Stimulated activated CD4-positive, alpha-beta T cell treated with anti-CD3 and anti-CD28 coated beads, Interleukin-12 subunit alpha, Interleukin-12 subunit beta, amount 100 ng/mL, for 48 hours (primary cell): ENCODE measurements around the gene DBF4.
"Not testable (repeated sequence)": the region's sequence is repeated elsewhere in the genome, so short reads cannot be mapped to it uniquely, and the experiment has no call there.

Experiments used
- DNase-seq, 3 donors: peaks; one replicate each; pipeline ENCODE4 v3.0.0-alpha.2; 2020; ENCODE audit warnings: low read depth in 2 of 3, low spot score in 1 of 3

DBF4 gene

DNA sequence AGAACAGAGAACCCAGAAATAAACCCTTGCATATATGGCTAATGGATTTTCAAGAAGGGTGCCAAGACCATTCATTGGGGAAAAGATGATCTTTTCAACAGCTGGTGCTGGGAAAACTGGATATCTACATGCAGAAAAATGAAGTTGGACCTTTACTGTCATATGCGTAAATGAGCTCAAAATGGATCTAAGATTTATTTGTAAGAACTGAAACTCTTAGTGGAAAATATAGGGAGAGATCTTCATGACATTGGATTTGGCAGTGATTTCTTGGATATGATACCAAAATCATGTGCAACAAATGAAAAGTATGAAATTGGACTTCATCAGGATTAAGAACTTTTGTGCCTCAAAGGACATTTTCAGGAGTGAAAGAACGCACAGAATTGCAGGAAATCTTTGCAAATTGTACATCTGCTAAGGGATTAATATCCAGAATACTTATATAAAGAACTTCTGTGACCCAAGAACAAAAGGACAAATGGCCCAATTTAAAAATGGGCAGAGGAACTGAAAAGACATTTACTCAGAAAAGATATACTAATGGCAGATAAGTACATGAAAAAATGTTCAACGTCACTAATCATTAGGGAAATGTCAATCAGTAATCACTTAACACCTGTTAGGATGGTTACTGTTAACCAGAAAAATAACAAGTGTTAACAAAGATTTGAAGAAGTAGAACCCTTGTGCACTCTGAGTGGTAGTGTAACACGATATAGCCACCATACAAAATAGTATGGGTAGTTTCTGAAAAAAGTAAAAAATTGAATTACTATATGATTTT is 6.1 kb downstream of the DBF4 start:
- DNase-seq: no peak

DNA sequence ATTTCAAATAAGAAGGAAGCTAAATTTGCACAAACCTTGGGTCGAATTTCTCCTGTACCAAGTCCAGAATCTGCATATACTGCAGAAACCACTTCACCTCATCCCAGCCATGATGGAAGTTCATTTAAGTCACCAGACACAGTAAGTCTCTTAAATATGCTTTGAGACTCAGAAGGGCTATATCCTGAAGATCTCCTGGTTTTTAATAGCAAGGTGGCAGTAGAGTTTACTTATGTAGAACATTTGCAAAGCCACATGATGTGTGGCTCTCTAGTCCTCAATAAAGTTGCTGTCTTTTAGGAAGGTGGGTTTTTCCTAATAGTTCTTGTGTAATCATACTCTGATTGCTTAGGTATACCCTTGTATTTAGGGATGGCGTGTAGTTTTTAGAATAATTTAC is 8.7 kb downstream of the DBF4 start:
- DNase-seq: no peak

DNA sequence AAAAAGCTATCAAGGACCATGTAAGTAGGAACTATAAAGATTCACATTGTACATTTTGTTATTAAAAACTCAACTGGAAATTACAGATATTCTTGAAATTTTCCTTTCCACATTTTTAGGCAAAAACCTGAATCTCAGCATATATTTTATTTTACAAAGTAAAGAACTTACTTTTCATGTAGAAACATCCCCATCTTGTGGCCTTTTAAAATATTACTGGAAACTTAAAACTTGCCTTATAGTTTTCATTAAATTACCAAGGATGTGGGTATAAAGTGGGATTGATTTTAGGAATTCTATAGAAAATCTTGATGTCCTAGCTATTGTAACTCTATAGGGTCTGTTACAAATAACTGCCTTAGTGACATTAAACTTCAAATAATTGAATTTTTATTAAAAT is 10.6 kb downstream of the DBF4 start:
- no peak for DNase-seq

DNA sequence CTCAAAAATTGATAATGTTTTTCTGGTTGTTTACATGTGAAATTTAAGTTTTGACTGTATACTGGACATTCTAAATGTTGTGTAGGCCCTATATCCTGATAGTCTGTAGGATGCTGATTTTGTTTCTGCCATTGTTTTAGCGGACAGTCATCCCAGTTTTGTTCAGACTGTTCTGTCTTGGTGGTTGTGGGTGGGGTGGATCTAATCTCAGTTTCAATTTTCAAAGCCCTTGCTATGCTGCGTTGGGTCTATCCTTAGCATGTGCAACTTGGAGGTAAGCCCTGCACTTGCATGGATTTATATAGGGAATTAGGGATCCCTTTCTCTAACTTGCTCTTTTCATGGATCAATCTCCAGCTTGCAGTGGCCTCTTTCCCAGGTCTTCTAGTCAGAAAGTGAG is 19.1 kb downstream of the DBF4 start:
- no peak for DNase-seq

DNA sequence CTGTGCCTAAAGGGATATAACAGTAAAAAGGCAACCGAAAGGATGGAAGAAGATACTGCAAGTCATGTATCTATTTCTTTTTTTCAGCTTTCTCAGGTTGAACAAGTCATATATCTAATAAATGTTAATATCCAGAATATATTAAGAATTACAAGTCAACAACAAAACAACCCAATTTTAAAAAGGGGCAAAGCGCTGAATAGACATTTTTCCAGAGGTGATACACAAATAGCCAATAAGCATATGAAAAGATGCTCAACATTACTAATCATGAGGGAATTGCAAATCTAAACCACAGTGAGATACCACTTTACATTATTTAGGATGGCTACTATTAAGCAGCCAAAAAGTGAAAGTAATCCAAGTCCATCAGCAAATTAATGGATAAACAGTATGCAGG is 23.0 kb downstream of the DBF4 start:
- DNase-seq: no peak

DNA sequence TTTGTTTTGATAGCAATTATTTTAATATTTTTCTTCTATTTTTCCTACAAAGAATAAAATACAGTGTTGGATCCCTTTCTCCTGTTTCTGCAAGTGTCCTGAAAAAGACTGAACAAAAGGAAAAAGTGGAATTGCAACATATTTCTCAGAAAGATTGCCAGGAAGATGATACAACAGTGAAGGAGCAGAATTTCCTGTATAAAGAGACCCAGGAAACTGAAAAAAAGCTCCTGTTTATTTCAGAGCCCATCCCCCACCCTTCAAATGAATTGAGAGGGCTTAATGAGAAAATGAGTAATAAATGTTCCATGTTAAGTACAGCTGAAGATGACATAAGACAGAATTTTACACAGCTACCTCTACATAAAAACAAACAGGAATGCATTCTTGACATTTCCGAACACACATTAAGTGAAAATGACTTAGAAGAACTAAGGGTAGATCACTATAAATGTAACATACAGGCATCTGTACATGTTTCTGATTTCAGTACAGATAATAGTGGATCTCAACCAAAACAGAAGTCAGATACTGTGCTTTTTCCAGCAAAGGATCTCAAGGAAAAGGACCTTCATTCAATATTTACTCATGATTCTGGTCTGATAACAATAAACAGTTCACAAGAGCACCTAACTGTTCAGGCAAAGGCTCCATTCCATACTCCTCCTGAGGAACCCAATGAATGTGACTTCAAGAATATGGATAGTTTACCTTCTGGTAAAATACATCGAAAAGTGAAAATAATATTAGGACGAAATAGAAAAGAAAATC is 31.0 kb downstream of the DBF4 start:
- not testable (repeated sequence) for DNase-seq

DNA sequence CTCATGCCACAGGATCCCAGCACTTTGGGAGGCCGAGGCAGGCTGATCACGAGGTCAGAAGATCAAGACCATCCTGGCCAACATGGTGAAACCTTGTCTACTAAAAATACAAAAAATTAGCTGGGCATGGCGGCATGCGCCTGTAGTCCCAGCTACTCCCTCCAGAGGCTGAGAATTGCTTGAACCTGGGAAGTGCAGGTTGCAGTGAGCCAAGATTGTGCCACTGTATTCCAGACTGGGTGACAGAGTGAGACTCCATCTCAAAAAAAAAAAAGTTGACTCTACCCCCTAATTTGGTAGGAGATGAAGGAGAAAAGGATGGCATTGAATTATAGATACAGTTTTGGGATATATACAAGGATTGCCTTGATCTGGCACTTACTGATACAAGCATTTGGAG is 32.5 kb downstream of the DBF4 start:
- DNase-seq: not testable (repeated sequence)

DNA sequence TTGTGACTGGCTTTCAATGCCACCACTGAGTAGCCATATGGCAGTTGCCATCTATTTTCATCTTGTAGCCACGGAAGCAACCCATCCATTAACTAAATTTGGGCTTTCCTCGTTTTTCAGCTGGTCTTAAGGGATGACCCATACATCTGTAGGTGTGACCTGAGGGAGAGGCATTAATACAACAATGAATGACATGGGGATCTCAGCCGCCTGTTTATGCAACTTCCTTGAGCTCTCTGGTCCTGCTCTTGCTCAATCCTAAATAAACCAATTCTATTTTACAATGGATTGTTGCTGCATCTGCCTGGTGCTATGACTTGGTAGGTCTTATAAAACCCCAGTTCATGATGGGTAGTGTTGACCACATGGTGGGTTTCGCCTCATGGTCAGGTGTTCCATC is 35.8 kb downstream of the DBF4 start:
- no peak for DNase-seq

DNA sequence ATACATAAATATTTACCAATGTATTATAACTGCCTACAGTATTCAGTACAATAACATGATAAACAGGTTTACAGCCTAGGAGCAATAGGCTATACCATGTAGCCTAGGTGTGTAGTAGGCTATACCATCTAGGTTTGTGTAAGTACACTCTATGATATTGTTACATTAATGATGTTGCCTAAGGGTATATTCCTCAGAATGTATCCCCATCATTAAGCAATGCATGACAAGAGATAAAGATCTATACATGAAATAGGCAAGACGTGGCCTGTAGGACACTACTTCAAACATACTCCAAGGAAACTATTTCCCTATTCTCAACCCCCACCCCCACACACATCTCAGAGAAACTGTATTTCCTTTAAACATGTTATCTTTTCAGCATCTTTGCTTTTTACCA is 42.4 kb downstream of the DBF4 start:
- no peak for DNase-seq

DNA sequence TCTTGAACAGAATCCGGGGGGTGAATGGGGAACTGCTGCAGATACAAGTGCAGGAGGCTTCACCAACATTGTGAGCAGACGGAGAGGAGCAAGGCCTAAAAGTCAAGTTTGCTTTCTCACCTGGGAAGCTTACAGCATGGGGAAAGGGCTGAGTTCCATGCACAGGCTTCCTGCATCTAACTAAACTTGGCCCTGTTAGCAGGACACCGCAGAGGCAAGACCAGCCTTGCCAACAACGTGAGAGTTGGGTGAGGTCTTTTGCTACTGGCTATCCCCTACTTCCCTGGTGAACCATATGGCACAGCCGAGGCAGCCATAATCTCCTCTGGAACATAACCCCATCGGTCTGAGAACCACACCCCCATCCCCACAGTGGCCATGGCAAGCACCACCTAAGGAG is 43.6 kb downstream of the DBF4 start:
- DNase-seq: no peak

DNA sequence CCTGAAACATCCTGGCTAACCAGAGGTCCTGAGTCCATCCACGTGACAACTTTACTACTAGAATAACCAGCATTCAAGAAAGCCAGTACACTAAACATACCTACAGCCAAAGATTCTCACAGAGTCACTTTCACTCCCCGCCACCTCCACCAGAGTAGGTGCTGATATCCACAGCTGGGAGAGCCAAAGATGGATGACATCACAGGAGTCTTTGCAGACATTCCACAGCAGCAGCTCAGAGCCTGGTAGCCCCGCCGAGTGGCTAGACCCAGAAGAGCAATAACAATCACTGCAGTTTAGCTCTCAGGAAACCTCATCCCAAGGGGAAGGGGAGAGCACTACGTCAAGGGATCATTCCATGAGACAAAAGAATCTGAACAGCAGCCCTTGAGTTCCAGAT is 44.3 kb downstream of the DBF4 start:
- no peak for DNase-seq

DNA sequence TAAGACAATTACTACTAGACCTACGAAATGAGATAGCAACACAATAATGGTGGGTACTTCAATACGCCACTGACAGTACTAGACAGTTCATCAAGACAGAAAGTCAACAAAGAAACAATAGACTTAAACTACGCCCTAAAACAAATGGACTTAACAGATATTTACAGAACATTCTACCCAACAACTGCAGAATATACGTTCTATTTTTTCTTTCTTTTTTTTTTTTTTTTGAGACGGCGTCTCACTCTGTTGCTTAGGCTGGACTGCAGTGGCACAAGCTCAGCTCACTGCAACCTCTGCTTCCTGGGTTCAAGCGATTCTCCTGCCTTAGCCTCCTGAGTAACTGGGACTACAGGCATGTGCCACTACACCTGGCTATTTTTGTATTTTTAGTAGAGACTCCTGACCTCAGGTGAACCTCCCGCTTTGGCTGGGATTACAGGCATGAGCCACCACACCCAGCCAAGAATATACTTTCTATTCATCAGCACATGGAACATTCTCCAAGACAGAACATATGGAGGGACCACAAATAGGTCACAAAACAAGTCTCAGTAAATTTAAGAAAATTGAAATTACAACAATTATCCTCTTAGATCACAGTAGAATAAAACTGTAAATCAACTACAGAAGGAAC is 46.6 kb downstream of the DBF4 start:
- DNase-seq: not testable (repeated sequence)

DNA sequence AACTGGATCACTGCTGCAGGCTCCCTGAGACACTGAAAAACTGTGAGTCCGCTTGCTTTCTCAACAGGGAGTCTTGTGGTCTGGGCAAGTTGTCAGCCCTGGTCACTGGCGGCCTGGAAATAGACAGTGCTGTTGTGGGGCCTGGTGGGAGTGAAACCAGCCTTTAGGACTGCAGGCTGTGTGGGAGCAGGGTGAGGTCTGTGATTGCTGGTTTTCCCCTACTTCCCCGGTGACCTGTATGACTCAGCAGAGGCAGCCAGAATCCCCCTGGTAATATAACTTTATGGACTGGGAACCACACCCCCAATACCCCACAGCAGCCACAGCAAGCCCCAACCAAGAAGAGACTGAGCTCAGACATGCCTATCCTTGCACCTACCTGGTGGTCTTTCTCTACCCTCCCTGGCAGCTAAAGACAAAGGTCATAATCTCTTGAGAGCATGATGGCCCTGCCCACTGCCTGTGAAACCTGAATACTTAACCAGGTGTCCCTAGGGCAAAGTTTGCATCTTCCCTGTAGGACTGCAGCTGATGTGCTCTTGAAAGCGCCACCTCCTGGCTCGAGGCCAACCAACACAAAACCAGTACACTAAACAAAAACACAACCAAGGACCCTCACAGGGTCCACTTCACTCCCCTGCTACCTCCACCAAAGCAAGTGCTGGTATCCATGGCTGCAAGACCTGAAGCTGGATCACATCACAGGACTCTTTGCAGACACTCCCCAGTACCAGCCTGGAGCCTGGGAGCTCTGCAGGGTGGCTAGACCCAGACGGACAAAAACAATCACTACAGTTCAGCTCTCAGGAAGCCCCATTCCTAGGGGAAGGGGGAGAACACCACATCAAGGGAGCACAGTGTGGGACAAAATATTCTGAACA is 50.5 kb downstream of the DBF4 start:
- DNase-seq: no peak

DNA sequence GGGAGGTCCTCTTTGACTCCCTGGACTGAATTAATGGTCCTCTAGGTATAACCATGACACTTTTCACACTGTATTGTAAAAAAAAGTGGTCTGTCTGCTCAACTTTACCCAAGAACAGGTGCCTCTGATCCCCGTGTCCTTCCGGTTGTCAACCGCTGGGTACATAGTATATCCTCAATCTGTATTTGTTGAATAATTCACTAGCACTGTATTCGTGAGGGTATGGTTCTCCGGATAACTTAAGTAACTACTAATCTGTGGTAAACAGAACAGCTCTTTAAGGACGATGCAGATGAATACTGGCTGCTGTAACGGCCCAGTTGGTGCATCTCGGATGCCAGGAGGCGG is 57.3 kb downstream of the DBF4 start:
- DNase-seq: no peak

DNA sequence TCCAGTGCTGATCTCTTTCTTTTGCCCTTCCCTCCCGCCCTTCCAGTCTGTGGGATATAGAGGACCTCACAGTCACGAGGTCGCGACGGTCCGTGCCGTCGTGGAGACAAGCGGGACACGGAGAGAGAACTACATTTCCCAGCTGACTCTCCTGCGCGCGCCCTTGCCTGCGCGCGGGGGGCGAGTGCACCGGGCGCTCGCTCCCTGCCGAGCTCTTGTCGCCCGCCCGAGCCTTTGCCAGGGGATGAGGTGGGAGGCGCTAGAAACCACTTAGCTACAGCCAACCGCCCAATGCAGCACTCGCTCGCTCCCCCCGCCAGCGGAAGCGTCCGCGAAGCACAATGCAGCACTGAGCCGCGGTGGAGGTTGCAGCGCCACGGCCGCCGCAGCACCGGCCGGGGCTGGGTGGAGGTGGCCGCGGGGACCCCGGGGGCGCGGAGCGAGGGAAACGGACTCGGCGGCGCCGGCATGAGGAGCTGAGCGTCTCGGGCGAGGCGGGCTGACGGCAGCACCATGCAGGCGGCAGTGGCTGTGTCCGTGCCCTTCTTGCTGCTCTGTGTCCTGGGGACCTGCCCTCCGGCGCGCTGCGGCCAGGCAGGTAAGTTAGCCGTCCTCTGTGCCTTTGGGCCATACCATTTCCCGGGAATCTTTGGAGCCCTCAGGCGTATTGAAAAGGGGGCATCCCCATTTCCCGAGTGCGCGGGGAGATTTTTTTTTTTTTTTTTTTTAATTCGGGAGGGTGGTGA is 57.8 kb downstream of the DBF4 start, which contains the start of gene ADAM22:
TSS of gene ADAM22 (plus strand) at position 299 of the 746 bp plus-strand sequence. CDS start at position 514, 215 bp downstream.
- DNase-seq: peak; percentile 53 to 72 (median 68)

DNA sequence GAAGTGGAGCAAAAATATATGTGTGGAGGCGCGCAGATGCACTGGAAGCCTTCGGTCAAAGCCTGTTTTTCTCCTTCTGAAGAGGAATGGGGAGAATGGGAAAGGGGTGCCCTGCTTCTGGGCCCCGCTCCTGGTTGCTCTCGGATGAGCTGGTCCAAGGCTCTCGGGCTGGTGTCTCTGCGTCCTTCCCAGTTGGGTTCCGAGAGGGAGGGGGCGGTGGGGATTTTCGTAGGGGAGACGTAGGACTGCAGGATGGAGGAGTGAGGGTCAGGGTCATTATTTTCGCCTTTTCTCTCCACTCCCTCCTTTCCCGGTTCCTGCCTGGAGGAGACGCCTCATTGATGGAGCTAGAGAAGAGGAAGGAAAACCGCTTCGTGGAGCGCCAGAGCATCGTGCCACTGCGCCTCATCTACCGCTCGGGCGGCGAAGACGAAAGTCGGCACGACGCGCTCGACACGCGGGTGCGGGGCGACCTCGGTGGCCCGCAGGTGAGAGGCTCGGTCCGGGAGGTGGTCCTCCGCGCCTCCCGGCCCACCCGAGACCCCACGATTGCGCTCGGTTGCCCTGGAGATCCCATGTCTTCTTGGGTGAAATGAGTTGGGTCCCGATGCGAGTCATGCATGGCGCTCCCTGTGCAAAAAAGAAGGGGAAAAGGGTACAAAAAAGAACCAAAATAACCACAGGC is 58.5 kb downstream of the DBF4 start:
- peak in 1 of 3 donors; percentile 10 for DNase-seq

DNA sequence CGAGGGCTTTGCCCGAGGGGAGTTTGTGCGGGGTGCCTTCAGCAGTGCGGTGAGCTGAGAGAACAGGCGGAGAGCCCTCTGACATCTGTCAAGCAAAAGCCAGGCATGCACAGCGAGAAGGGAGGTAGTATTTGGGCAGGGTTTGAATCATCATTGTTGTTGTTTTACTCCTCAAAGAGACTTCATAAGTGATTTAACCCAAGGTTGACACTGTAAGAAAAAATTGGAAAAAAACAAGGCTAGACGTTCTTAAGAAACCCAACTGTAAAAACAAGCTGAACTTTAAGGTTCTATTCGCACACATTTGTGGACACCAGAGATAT is 59.1 kb downstream of the DBF4 start:
- no peak for DNase-seq

DNA sequence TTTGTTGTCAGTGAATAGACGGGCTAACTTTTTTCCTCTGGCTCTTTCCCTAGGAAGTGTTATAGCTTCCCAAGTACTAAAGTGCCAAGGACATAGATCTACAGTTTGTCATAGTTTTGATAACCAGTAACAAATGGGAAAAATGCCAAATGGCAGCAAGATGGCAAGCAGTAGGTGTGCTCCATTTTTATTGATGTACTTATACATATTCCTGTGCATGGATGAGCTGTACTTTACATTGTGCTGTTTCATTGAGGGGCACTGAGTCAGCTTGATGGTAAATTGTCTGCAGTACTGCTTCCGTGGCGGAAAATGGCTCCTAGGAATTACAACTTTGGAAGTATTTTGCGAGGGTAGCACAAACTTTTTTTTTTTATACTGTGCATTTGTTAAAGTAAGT is 64.8 kb downstream of the DBF4 start:
- no peak for DNase-seq

DNA sequence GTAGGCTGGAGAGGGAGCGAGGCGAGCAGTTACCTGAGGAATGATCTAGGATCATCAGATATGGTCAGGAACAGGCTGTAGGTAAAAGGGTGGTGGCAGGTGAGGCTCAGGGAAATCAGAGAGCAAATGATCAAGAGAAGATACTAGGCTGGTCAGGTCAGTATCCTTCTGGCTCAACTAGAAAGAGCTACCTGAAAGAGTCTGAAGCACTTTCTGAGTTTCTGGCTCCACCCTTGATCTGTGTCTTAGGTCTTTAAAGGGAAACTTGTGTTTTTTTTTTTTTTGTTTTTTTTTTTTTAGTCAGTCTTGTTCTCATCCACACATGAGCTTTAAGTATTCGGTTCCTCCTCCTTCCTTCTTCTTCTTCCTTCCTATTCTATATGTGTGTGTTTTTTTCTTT is 68.3 kb downstream of the DBF4 start:
- no peak for DNase-seq

DNA sequence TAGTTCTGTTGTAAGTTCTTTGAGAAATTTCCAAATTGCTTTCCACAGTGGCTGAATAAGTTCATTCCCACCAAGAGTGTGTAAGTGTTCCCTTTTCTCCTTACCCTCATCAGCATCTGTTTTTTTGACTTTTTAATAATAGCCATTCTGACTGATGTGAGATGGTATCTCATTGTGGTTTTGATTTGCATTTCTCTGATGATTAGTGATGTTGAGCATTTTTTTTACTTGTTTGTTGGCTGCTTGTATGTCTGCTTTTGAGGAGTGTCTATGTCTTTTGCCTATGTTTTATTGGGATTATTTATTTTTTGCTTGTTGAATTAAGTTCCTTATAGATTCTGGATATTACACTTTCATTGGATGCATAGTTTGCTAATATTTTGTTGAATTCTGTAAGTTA is 69.6 kb downstream of the DBF4 start:
- not testable (repeated sequence) for DNase-seq
